ENCODE data around the gene NLRP10. TPM values are rescaled to one million over a fixed set of nuclear protein-coding genes. Genes with fewer than 3 reads are reported as not detected.
A peak's percentile ranks its signal among the peaks of the same experiment; 100 is the strongest.
"Not testable (repeated sequence)": the region's sequence is repeated elsewhere in the genome, so short reads cannot be mapped to it uniquely, and the experiment has no call there.

NLRP10 gene
- total RNA-seq, result not detected
- long read RNA-seq, result 0 reads

DNA sequence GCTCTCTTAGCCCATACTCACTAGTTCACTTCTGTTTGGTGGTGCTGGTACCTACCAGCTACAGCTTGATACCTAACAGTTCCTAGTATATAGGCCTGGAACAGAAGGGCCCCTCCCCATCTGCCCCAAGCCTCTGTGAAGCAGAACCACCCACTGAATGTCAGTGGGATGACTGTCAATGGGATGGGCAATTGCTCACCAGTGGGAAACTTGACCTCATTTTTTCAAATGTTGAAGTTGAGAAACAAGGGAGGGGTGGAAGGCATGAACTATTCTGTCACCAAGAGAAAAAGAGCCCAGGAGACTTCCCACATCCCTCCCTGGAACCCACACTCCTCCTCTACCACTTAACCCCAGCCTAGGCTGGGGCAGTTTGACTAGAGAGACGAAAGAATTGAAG lies at the start of gene NLRP10:
Gene NLRP10, minus strand, starts transcription at position 62 of the 400 bp plus-strand sequence. CDS start 1,952 bp downstream, outside the sequence.
- DNase-seq (ENCODE audit: missing footprints), result no peak
- intact Hi-C loops (cut with DNase I), result no loop called here
- ATAC-seq, result no peak

GRCh38 chr11:8013833-8014232 lies 48.6 kb upstream of the NLRP10 start:
- no peak for ATAC-seq
- no peak for DNase-seq (ENCODE audit: missing footprints)
- intact Hi-C loops (cut with DNase I), result no loop called here

DNA sequence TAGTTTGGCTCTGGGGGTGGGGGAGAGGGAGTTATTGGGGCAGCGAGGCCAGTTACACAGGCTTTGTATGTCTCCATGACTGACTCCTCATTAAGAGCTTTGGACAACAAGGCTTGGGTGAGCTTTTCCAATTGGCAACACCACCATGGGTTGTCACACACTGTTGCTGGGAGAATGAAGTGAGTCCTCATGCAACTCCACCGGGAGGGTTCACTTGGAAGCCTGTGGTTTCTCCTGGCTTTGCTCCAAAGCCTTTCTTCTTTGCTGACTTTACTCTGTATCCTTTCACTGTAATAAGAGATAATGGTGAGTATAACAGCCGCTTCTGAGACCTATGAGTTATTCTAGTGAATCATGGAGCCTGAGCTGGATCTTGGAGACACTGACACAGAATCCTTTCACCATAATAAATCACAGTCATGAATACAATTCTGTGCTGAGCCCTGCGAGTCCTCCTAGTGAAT lies 46.8 kb upstream of the NLRP10 start:
- DNase-seq (ENCODE audit: missing footprints) (no peak), ATAC-seq (peak; percentile 15)
- intact Hi-C loops (cut with DNase I), result no loop called here

GRCh38 chr11:8011371-8011770 lies 46.1 kb upstream of the NLRP10 start:
- DNase-seq (ENCODE audit: missing footprints) (no peak), ATAC-seq (no peak)
- intact Hi-C loops (cut with DNase I), result no loop called here

GRCh38 chr11:8009856-8010255 lies 44.6 kb upstream of the NLRP10 start:
- ATAC-seq (no peak), DNase-seq (ENCODE audit: missing footprints) (no peak)
- intact Hi-C loops (cut with DNase I), result no loop called here

DNA sequence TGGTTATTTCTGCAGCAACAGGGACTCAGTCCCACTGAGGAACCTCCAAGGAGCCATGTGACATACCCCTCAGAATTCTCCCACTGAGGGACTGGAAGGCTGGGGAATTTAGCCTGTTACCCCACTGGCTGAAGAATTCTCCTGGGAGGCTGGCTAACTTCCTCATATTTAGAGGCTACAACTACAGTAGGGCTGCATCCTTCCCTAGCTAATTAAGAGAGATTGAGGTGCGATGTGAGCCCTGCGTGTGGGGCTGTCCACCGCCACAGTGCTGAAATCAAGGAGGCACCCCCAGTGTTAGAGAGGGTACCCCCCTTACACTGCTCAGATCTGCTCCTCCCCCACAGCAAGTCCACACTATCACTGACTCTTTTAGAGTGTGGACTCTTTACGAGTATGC lies 43.0 kb upstream of the NLRP10 start:
- intact Hi-C loops (cut with DNase I), result no loop called here
- ATAC-seq (no peak), DNase-seq (ENCODE audit: missing footprints) (no peak)

DNA sequence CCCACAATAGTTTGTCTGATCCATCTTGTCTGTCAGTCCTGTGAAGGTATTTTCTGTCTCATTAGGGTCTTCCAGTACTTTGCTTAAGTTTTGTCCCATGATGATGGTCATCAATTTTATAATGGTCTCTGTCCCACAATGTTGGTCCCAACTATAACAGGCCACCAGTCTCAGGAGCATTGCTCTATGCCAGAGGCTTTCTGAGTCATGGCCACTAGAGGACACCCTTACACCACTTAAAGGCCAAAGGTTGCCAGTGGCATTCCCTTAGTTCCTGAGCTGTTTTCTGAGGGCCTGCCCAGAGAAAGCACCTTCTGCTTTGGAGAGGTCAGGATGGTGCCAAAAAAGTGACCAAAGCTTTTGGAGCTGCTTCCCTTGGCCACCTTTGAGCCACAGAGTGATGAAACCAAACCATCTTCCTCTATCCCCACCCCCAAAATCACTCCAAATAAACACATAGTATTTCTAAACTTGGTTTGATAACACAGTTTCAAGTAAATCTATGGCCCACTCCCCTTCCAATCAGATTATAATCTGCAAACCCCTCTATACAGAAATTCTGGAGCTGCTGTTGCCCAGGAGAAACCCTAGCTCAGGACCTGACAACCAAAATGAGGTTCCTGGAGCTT lies 41.2 kb upstream of the NLRP10 start:
- intact Hi-C loops (cut with DNase I), result loop anchor here (2.0 kb wide), 1 partner anchor 92 kb away; no protein-coding TSS in a partner anchor
- no peak for DNase-seq (ENCODE audit: missing footprints)
- ATAC-seq, result peak; percentile 86

DNA sequence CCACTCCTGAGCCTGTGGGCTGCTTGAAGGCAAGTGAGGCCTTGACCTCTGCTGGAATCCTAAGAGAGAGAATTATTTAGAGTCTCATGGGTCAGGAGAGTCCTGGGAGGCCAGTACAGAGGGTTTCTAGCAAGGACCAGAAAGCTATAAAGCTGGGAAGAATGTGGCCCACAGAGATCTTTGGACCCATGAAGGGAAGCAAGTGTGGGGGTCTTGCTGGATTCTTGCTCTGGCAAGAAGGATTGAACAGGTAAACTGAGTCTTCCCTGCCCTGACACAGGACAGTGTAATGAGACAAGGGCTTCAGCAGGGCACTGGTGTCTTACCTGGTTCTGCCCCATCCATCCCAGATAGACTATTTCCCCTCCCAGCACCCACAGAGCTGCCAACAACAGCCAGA lies 40.3 kb upstream of the NLRP10 start:
- intact Hi-C loops (cut with DNase I), result no loop called here
- ATAC-seq (no peak), DNase-seq (ENCODE audit: missing footprints) (no peak)

- DNase-seq (ENCODE audit: missing footprints) (no peak), ATAC-seq (no peak)
- intact Hi-C loops (cut with DNase I), result no loop called here
These were observed 38.8 kb upstream of the NLRP10 start for GRCh38 chr11:8004008-8004407.

DNA sequence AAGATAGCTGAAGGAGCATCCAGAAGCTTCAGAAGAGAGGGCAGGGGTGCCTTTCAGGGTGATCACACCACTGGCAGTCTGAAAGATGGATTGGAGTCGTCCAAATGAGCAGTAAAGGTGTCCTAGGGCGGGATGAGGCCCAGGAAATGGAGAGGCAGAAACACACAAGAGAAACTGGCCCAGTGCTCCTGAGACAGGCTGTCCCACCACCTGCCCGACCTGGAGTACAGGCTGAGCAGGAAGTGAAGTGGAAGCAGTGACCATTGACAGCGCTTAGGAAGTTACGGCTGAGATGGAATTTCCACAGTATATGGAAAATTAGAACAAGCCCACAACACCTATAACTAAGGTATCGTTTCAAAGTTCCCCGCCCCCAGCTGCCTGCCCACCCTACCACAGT lies 37.9 kb upstream of the NLRP10 start:
- intact Hi-C loops (cut with DNase I), result no loop called here
- no peak for DNase-seq (ENCODE audit: missing footprints)
- ATAC-seq, result no peak

DNA sequence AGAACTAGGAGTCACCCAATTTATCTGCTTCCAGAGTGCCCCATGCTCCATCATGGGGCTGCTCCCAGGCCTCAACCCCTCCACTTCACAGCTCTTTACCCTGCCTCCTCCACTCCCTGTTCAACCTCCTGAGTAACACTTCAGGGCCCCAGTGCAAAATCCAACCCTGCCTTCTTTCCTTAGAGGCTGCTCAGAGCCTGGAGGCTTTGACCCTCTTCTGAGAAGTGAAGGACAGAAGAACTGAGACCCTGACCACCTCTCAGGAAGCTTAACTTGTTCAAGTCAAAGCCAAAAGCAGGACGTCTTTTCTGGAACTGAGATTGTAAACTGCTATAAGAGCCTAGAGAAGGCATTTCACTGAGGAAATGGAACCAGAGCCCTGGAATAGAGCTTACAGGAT lies 37.4 kb upstream of the NLRP10 start:
- DNase-seq (ENCODE audit: missing footprints) (no peak), ATAC-seq (no peak)
- intact Hi-C loops (cut with DNase I), result no loop called here

- DNase-seq (ENCODE audit: missing footprints) (no peak), ATAC-seq (no peak)
- intact Hi-C loops (cut with DNase I), result no loop called here
These were observed 35.1 kb upstream of the NLRP10 start for GRCh38 chr11:8000390-8000789.

DNA sequence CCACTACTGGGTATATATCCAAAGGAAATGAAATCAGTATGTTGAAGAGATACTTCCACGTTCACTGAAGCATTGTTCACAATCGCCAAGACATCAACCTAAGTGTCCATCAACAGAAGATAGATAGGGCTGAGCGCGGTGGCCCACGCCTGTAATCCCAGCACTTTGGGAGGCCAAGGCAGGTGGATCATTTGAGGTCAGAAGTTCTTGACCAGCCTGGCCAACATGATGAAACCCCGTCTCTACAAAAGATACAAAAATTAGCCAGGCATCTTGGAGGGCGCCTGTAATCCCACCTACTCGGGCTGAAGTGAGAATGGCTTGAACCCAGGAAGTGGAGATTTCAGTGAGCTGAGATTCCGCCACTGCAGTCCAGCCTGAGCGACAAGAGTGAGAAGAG lies 34.5 kb upstream of the NLRP10 start:
- intact Hi-C loops (cut with DNase I), result no loop called here
- no peak for DNase-seq (ENCODE audit: missing footprints)
- no peak for ATAC-seq

DNA sequence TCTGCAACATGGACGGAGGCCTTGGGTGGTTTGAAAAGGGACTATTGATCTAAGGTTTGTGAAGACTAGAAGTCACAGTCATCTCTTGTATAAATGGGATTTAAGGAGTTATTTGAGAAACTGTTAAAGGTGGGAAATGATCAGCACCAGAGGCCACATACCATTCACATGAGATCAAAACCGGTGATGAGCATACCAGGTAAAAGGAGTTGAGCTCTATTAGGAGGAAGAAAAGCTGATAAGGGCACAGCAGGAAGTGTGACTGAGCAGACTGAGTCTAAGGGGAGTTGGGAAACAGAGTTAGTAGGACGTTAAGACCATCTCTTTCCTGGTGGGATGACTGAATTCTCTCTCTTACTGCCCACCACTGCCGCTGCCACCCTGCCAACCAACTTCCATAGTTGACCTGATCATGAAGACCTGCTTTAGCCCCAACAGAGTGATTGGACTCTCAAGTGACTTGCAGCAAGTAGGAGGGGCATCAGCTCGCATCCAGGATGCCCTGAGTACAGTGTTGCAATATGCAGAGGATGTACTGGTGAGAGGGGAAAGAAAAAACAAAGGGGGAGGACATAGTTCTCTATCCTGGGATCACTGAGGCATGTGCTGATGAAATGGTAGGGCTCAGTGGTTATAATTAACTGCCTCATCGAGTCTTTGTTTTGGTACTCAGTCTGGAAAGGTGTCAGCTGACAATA lies 29.5 kb upstream of the NLRP10 start:
- intact Hi-C loops (cut with DNase I), result no loop called here
- DNase-seq (ENCODE audit: missing footprints) (no peak), ATAC-seq (no peak)

DNA sequence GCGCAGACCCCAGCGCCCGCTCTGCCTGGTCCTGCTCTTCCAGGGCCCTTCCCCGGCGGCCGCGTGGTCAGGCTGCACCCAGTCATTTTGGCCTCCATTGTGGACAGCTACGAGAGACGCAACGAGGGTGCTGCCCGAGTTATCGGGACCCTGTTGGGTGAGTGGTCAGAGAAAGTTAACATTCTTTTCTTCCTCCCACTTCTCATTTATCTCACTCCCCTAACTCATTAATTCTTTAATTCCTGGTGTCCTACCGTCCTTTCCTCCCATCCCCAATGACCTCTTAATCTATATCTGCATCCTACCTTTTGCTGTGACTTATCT lies 22.3 kb upstream of the NLRP10 start:
- intact Hi-C loops (cut with DNase I), result loop anchor here (2.0 kb wide), 2 partner anchors 95 to 889 kb away; no protein-coding TSS in a partner anchor
- not testable (repeated sequence) for ATAC-seq; DNase-seq (ENCODE audit: missing footprints)

DNA sequence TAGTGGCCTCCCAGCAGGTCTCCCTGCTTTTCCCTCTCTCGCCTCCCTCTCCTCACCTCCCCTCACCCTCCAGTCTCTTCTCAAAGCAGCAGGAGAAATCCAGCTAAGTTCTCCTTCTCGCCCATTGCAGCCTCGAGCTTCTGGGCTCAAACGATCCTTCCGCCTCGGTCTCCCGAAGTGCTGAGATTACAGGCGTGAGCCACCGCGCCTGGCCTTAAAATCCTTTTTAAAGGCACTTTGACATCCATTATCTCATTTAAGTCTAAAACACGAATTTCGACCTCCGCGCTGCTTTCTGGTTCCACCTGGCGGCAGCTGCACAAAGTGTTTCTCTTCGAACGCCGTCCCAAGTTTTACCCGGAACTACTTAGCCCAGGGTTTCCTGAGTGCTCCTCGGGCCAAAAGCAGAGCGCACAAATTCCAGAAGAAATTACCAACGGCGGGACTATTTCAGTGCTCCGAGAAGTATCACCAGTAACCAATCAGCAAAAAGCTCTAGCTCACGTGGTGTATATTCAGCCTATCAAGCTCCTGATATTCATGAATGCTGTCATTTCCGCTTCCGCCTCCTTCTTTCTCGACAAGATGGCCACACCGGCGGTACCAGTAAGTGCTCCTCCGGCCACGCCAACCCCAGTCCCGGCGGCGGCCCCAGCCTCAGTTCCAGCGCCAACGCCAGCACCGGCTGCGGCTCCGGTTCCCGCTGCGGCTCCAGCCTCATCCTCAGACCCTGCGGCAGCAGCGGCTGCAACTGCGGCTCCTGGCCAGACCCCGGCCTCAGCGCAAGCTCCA lies 21.7 kb upstream of the NLRP10 start, which contains the start of gene EIF3F:
Gene EIF3F, plus strand, starts transcription at position 570 of the 792 bp plus-strand sequence. Its CDS starts 16 bp downstream, at position 586.
- DNase-seq (ENCODE audit: missing footprints) (peak; percentile 89), ATAC-seq (peak; percentile 100)
- intact Hi-C loops (cut with DNase I), result loop anchor here (2.0 kb wide), 2 partner anchors 94 to 888 kb away; no protein-coding TSS in a partner anchor

GRCh38 chr11:7983832-7984590 lies 18.8 kb upstream of the NLRP10 start:
- intact Hi-C loops (cut with DNase I), result no loop called here
- no peak for DNase-seq (ENCODE audit: missing footprints)
- no peak for ATAC-seq

DNA sequence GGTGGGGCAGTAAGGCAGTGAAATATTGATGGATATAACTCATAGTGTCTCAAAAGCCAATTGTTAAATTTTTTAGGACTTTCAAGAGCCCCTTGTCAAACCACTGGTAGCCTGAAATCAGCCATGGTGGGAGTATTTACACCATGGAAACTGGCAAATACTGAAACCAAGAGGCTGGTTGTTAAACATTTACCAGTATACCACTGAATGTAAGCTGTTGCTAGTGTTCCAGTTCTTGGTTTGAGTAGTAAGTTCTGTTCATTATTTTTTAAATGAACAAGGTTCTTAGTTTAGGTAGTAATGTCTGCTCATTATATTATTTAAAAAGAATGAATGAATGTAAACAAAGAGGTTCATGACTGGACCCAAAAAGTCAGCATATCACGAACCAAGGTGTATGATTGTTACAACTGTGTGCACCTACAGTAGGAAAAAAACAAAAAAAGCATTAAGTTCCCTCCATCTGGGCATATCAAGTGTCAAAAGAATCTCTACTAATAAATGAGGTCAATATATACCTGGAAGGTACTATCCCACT lies 17.4 kb upstream of the NLRP10 start:
- intact Hi-C loops (cut with DNase I), result no loop called here
- no peak for ATAC-seq
- DNase-seq (ENCODE audit: missing footprints), result no peak
